K562 (cell line): ENCODE measurements around the gene TBL2. TPM values are rescaled to one million over a fixed set of nuclear protein-coding genes. Genes with fewer than 3 reads are reported as not detected.

Source experiments
- MAX ChIP-seq: sonication (generic); formaldehyde crosslinking; IDR thresholded peaks from 2 replicates; pipeline ENCODE4 v1.9.0; 2022; ENCODE audit warnings: mild to moderate bottlenecking, missing genetic modification reagents
- NR3C1 ChIP-seq: sonication (generic); formaldehyde crosslinking; IDR thresholded peaks from 2 replicates; pipeline ENCODE4 v1.8.1; 2022; ENCODE audit warnings: missing genetic modification reagents
- POU5F1 ChIP-seq: fragments of 150-350 bp; IDR thresholded peaks from 2 replicates; pipeline ENCODE4 v1.6.1; 2014; ENCODE audit warnings: borderline replicate concordance, low read length, low read depth, mild to moderate bottlenecking; ENCODE audit not compliant: partially characterized antibody
- PRPF4 ChIP-seq: fragments of 200-400 bp; formaldehyde crosslinking; IDR thresholded peaks from one replicate; pipeline ENCODE4 v1.6.1; 2017; ENCODE audit warnings: low read length, low read depth, mild to moderate bottlenecking; ENCODE audit not compliant: insufficient read depth, poor library complexity, severe bottlenecking
- RREB1 ChIP-seq: fragments of 250-450 bp; sonication (Bioruptor Pico); IDR thresholded peaks from 2 replicates; pipeline ENCODE4 v1.4.0; 2020
- SMAD3 ChIP-seq: fragments of 450-650 bp; formaldehyde crosslinking; conservative IDR thresholded peaks from 2 replicates; pipeline ENCODE4 v1.4.0; 2020; ENCODE audit warnings: mild to moderate bottlenecking
- ZKSCAN1 ChIP-seq: fragments of 150-350 bp; IDR thresholded peaks from 2 replicates; pipeline ENCODE4 v1.6.1; 2016; ENCODE audit warnings: low read depth, low read length
- ZNF124 ChIP-seq: sonication (generic); formaldehyde crosslinking; IDR thresholded peaks from 2 replicates; pipeline ENCODE4 v1.8.1; 2022; ENCODE audit warnings: missing genetic modification reagents
- ZNF398 ChIP-seq: fragments of 250-450 bp; sonication (Bioruptor Pico); IDR thresholded peaks from 2 replicates; pipeline ENCODE4 v1.8.0; 2021; ENCODE audit warnings: moderate library complexity, mild to moderate bottlenecking, inconsistent platforms
- ZNF561 ChIP-seq: fragments of 450-650 bp; formaldehyde crosslinking; conservative IDR thresholded peaks from 2 replicates; pipeline ENCODE4 v1.4.0; 2020; ENCODE audit warnings: mild to moderate bottlenecking, moderate library complexity
- ZNF584 ChIP-seq: fragments of 200-800 bp; sonication (Bioruptor generic); IDR thresholded peaks from 2 replicates; pipeline ENCODE4 v1.6.1; 2016; ENCODE audit warnings: low read depth, mild to moderate bottlenecking, missing genetic modification characterization, missing compliant biosample characterization
- ZNF609 ChIP-seq: sonication (generic); formaldehyde crosslinking; IDR thresholded peaks from 2 replicates; pipeline ENCODE4 v1.8.1; 2023; ENCODE audit warnings: missing genetic modification reagents, mild to moderate bottlenecking, borderline replicate concordance
- polyA plus RNA-seq, 8 experiments: library from polyadenylated mRNA; depleted of rRNA in 4 of 8; stranded (reverse) in 5 of 8; unstranded in 3 of 8; fragments of >200 nt; fragmentation: Nextera tagmentation in 2 of 8; fragmentation: Illumina TruSeq in 1 of 8; extraction: Ambion mirVana in 2 of 8; extraction: Trizol in 1 of 8; gene quantifications; 2 replicates each; pipeline versions ENCODE4 v1.2.1 to v1.2.3, GENCODE V29; 2011 to 2014; ENCODE audit warnings: inconsistent platforms in 1 of 8, missing spikeins in 1 of 8
- total RNA-seq, 7 experiments: library from RNA; depleted of rRNA in 6 of 7; stranded (reverse); fragments of >200 nt in 6 of 7; fragmentation: Illumina TruSeq in 2 of 7; extraction: Trizol in 2 of 7; gene quantifications; 2 replicates each; pipeline versions ENCODE4 v1.2.1 to v1.2.3, GENCODE V29; 2011 to 2021; ENCODE audit warnings: low replicate concordance in 1 of 7

TBL2 gene
- total and polyA plus RNA-seq, 9 of the 15 experiments (the other 6 are each of a cell fraction or from before 2014, with no cell fraction given): 2.5 to 123 (median 49.2) TPM

- TF ChIP-seq PRPF4: peak; percentile 71
- no peak for TF ChIP-seq ZNF561 (CRISPR knock-in tag)
- TF ChIP-seq ZNF609 (CRISPR knock-in tag): peak; percentile 57; the same call in 1 of the 2 replicates
- TF ChIP-seq SMAD3 (CRISPR knock-in tag): peak; percentile 76; the same call in 1 of the 2 replicates
- peak; percentile 94 for TF ChIP-seq MAX (CRISPR knock-in tag)
- TF ChIP-seq ZNF124 (CRISPR knock-in tag): peak; percentile 33; the same call in 1 of the 2 replicates
- peak; percentile 80; the same call in 1 of the 2 replicates for TF ChIP-seq NR3C1 (CRISPR knock-in tag)
- peak; percentile 19 for TF ChIP-seq POU5F1
- peak; percentile 10; the same call in 1 of the 2 replicates for TF ChIP-seq ZKSCAN1
- 0 out of 2 replicates have a peak, but pooled peaks have one; percentile 28 for TF ChIP-seq ZNF584 (CRISPR knock-in tag)
- 0 out of 2 replicates have a peak, but pooled peaks have one; percentile 42 for TF ChIP-seq RREB1 (CRISPR knock-in tag)
- no peak for TF ChIP-seq ZNF398 (CRISPR knock-in tag)
Observed at GRCh38 chr7:73557397-73558257, 20.8 kb downstream of the TBL2 start, which contains the start of gene BCL7B (continued).
